Activated CD4-positive, alpha-beta T cell treated with anti-CD3 and anti-CD28 coated beads for 24 hours (primary cell): ENCODE data around the gene VOPP1.

Experiments used
- DNase-seq, 2 donors: peaks; one replicate each; pipeline ENCODE4 v3.0.0-alpha.2; 2020; ENCODE audit warnings: low read depth in 2 of 2

Gene VOPP1

DNA sequence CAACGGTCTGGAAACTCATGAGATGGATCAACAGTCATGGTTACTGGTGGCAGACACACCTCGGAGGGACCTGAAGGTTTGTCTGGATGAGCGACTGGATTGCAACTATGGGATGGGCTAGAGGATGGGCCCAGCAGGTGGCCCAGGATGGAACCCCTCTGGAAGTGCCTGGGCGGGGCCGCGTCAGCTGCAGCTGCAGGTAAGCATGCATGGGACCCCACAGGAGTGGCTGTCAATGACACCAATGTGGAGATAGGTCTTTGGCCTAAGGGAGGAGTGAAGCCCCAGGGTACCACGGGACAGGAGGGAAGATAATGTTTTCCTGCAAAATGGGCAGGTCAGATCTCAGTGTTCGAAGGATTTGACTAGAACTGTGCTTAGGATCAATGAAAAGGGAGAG, 103.8 kb downstream of the VOPP1 start:
- DNase-seq, result no peak

DNA sequence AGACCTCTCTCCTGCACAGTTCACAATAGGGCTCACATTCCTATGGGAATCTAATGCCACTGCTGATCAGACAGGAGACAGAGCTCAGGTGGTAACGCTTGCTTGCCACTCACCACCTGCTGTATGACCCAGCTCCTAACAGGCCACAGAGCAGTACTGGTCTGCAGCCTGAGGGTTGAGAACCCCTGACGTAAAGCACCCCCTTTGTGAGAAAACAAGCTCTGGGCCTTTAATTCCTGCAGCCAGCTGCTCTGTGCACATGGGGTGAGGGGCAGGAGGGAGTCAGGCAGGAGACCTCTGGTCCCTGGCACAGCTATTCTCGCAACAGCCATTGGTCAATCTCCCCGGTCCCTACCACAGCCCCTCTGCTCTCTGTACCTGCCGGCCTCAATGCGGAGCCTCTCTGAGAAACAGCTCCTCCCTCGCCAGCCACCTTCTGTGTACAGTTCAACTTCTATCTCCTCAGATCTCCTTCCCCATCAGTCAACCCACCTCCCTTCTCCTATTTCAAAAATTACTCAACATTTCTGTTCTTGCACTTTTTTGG, 105.2 kb downstream of the VOPP1 start:
- no peak for DNase-seq

DNA sequence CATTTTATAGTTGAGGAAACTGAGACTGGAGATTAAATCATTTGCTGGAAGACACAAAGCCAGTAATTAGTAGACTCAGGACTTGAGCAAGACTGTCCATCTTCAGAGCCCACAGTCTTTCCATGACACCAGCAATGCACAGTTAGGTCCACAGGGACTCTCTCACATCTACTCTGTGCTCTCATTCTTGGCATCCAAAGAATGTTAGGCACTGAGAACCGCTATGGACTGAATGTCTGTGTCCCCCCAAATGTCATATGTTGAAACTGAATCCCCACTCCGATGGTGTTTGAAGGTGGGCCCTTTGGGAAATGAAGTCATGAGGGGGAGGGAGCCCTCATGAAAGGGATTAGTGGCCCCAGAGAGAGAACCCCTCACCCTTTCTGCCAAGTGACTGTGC, 106.6 kb downstream of the VOPP1 start:
- DNase-seq, result no peak

DNA sequence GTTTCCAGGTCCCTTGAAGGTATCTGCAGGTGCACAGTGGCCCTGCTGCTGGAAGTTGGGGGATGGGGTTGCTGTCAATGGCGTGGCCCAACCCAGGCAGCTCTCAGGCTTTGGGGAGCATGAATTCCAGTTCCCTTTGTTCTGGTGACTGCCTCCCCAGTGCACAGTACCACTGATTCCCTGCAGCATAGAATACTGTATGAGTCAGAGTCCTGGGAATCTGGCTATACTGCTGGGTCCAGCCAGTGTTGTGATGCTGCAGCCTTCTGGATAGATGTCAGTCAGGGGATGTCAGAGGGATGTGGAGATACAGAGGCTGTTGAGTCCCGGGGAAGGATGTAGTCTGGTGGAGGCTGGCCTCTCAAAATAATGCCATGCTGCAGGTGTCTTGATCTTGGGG, 107.9 kb downstream of the VOPP1 start:
- no peak for DNase-seq

DNA sequence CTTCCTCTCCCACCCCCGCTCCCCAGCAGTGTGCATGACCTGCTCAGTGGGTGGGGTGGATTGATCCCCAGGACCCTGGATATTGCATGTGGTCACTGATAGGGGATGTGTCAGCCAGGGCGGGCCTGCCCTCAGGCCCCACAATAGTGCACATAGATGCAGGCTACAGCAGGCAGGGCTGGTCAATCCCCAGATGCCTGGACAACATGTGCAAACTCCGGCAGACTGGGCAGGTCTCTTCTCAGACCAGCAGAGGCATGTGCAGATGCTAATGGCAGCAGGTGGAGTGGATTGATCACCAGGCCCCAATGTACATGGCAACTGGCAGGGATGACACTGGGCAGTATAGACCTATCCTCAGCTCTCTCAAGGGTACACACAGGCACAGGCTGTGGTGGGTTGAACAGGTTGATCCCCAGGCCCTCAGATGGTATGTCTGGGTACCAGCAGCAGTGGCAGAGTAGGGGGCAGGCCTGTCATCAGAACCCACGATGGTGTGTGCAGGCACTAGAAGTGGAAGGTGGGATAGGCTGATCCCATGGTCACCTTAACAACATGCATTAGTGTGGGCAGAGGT, 108.5 kb downstream of the VOPP1 start:
- no peak for DNase-seq

DNA sequence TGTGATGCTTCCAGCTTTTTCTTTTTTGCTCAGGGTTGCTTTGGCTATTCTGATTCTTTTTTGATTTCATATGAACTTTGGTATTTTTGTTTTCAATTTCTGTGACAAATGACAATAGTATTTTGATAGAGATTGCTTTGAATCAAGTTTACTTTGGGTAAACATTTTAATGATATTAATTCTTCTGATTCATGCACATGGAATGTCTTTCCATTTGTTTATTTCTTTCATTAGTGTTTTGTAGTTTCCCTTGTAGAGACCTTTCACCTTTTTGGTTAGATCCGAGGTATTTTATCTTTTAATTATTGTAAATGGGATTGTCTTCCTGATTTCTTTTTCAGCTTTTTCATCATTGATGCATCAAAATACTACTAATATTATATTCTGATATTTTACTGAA, 114.0 kb downstream of the VOPP1 start:
- DNase-seq, result no peak

DNA sequence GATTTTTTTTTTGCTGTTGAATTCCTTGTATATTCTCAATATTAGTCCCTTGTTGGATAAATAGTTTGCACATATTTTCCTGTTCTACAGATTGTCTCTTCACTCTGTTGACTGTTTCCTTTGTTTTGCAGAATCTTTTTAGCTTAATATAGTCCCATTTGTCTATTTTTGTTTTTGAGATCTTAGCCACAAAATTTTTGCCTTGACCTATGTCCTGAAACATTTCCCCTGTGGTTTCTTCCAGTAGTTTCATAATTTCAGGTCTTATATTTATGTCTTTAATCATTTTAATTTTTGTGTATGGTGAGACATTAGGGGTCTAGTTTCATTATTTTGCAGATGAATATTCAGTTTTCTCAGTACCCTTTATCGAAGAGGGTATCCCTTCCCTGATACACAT, 114.5 kb downstream of the VOPP1 start:
- DNase-seq, result no peak

DNA sequence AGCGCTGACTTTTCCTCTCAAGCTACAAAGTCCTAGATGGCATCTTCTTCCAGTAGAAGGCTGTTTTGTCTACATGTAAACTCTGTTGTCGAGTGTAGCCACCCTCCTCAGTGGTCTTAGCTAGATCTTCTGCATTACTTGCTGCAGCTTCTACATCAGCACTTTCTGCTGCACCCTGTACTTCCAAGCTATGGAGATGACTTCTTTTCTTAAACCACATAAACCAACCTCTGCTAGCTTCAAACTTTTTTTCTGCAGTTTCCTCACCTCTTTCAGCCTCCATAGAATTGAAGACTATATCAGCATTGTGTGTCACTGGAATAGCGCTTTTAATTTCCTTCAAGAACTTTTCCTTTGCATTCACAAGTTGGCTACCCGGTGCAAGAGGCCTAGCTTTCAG, 119.3 kb downstream of the VOPP1 start:
- no peak for DNase-seq

DNA sequence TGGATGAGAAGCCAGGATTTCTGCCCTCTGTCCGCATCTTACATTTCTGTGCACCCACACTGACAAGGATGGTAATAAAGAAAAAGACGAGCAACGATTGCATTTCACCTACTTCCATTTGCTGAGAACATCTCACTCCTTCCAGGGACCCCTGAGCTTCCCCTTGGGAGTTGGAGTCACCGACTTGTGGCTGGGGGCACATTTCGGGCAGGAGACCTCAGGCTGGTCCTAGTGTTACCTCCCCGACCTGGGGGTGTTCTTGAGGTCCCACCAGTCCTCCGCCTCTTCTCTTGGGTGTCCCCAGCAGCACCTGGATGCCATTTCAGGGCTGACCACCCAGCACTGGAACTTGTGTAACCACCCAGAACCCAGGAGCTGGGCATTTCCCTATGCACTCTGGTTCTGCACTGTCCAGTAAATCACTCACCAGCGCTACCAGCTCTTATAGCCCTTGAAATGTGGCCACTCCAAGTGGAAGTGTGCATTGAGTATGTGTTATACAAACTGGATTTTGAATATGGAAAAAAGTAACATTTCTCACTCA, 122.2 kb downstream of the VOPP1 start:
- no peak for DNase-seq

DNA sequence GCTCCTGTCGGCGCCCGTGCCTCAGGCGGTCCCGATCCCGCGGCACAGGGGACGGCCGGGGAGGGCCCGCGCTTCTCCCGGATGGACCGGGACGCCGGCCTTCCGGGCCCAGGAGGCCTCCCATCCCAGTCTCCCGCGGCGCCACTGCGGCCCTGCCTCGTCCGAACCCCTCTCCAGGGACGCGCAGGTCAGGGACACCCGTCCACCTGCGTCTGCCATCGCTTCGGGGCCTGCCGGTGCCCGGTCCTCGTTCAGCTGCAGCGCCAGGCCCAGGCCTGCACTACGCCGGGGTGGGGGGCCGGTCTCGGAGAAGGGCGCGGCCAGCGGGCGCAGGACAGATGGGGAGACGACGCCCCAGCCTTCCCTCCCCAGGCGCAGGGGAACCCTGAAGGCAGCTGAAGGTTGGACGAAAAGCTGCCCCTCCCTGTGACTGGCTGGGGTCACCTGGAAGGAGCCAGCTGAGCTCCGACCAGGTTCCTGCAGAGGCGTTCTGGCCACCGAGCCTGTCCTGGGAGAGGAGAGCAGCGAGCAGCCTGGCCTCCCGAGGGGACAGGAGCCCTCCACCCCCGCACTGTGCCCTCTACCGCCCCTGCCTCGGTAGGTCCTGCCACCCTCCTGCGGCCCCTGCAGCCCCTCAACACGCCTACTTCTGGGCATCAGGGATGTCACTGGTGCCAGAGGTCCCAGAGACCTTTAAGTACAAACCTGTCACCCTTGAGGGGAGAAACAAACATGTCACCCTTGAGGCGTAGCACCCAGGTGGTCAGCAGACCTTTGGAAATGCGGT, 122.9 kb downstream of the VOPP1 start:
- no peak for DNase-seq

DNA sequence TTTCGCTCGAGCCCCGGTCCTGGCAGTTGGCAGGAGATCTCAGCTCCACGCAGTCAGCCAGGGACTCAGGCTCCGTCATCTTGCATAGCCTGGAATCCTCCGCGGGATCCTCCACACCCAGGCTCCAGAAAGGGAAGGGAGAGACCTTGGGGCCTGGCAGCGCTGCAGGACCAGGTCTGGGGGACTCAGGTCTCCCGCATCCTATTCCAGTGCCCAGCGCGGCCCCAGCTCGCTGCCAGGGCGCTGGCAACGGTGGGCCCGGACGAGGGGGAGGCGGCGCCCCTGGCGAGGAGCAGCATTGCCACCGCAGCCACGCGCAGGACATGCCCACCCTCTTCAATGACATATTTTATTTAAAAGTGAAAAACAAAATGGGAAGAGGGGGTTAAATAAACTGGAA, 123.8 kb downstream of the VOPP1 start:
- DNase-seq, result no peak

DNA sequence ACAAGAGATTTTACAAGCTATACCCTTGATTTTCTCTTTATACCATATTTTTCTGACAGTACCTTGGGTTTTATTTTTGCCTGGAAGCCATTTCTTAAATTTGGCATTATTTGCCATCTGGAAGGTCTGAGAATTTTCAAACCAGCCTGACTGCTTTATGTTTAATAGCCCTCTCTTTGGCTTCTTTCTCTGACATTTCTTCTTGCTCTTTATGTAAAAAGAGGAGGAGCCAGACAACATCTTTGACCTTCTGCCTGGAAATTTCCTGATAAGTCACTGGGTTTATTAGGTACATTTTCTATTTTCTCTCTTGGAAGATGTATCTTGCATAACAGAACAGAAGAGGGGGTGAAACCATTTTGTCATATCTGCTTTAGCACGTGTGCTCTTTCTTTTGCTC, 127.5 kb downstream of the VOPP1 start:
- no peak for DNase-seq

DNA sequence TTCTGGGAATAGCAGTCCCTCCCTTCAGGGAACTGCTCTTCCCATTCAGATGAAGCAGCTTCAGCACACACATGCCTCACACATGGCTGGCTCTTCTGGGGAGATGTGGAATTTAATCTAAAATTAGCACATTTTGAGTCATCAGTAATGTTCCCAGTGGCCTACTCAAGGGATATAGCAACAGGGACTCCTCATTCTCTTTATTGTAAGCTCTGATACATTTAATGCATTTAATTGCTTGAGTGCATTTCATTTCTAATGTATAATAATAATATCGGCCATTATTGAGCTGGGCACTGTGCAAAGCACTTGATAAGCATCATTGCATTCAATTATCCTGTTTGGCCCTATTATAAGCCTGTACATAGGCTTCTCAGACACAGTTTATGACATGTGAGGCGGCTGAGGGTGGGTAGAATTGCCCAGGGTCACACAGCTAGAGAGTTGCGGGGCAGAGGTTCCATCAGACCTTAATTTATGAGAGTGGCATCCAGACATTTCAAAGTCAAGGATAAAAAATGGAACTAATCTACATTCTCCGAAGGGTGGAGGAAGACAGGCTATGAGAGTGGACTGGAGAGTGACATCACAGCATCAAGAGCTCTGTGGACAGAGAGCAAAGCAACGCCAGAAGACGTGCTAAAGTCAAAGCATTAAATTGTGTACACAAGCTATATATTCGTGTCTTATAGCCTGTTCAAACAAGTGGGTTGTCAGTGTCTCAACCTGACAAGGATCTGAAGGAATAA, 130.4 kb downstream of the VOPP1 start:
- no peak for DNase-seq

DNA sequence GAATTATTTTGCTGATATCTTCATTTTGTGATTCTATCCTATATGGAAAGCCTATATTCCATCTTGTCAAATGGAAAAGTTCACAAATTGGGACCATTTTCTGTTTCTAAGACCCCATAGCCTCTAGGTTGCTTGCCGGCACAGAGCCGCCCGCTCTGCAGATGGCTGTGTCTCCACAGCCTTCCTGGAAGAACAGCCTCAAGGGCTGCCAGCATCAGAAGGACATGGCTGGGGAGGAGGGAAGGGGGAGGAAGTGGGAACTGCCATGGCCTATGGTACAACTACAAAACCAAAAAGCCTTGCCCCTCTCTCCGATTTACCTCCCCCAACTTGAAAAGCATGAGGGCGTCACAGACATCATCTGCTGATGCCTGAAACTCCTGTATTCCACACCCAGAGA, 131.3 kb downstream of the VOPP1 start:
- DNase-seq, result no peak

DNA sequence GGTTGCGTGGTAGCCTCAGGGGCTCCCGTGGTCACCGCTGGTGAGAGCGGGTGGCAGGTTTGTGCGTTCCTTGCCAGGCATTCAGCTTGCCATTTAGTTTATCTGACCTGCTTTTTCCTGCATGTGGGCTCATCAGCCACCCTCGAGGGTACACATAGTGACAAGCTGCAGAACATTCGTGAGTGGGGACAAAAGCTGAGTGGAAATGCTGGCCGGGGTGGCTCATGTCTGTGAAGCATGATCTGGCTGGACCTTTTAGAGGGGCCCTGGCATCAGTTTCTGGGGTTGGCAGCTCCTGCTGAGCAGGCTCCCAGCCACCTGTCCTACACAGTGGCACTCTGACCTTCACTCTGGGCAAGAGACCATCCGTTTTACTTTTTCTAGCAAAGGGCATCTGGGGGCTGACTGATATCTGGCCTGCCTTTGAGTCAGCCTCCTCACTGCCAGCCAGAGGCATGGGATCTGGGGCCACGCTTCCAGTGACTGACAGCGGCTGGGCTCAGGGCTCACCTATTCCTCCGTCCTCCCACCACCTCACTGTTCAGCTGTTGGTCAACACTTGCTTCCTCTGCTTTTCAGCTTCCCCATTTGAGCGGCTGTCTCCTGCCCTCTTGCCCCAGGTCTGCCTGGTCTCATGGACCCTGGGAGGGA, 132.1 kb downstream of the VOPP1 start:
- DNase-seq, result no peak

DNA sequence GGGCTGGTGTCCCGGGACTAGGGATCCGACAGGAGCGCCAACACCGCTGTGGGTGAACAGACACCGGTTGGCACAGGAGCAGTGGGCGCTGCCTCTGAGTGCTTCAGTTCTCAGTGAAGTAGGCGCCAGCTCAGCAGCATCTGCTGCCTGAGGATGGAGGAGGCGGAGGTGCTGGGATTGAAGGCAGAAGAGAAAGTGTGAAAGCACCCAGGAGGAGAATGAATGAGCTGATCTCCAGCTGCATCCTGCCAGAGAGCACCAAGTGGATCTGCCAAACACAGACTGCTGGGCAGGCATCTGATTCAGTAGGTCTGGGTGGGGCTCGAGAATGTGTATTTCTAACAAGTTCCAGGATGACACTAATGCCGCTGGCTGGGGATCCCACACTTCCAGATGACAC, 132.7 kb downstream of the VOPP1 start:
- no peak for DNase-seq

DNA sequence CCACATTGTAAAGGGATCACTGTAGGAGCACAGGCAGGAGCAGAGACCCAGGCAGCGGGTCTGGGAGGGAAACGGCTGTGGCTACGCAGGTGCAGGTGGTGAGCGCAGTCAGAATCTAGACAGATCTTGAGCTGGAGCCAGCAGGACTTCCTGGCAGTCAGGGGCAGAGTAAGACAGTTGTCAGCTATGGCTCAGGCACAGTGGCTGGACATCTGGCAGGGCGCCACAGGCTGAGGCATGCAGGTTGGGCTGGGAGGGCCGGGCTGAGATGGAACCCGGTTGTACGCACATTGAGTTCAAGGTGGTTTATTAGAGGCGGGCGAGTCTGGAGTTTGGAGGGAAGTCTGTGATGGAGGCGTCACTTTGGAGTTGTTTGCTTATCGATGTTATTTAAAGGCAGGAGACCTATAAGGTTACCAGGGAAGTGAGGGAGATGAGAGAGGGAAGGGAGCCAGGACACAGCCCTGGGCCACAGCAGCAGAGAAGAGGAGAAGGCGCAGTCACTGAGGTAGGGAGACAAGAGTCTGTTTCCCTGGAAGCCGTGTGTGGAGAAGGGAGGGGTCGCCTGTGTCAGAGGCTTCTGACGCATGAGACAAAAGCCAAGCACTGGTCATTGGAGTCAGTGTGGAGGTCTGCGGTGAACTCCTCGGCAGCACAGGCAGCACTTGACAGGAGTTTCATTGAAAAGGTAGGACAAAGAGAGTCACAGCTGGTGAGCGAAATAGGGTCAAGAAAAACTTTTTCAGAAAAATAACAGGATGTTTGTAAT, 133.4 kb downstream of the VOPP1 start:
- DNase-seq, result no peak

DNA sequence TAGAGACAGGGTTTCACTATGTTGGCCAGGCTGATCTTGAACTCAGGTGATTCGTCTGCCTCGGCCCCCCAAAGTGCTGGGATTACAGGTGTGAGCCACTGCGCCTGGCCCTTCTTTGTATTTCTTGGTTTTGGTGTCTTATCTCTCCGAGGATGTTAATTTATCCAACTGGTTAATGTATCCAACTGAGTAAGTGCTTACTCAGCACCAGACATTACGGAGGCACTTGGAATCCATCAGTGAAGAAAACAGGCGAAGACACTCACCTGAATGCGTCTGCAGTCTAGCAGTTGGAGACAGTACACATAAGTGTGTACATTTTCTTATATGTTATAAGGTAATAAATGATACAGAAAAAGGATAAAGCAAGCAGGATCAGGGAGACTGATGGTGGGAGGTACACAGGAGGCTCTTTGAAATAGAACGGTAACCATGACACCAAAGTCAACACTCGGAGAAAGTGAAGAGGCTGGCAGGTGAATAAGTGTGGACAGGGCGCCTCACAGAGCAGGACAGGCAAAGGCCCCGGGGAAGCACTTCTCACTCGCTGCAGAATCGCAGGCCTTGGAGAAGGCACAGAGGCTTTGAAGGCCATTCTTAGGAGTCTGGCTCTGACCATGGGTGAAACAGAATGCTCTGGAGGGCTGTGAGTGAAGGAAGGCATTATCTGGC, 134.1 kb downstream of the VOPP1 start:
- DNase-seq, result no peak

DNA sequence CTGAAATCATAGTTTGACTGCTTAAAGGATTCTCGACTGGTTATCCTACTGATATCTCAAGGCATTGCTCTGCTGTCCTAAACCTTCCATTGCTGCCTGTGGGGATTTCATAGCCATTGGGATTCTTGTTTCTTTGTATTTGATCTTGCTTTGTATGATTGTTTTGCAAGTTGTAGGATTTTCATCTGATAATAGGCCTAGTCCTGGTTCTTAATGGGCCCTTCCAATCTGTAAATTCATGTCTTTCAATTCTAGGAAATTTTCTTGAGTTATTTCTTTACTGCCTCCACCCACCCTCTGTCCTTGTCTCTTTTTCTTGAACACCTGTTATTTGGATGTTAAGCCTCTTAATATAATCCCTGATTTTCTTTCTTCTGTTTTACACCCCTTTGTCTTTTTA, 134.9 kb downstream of the VOPP1 start:
- DNase-seq, result no peak

DNA sequence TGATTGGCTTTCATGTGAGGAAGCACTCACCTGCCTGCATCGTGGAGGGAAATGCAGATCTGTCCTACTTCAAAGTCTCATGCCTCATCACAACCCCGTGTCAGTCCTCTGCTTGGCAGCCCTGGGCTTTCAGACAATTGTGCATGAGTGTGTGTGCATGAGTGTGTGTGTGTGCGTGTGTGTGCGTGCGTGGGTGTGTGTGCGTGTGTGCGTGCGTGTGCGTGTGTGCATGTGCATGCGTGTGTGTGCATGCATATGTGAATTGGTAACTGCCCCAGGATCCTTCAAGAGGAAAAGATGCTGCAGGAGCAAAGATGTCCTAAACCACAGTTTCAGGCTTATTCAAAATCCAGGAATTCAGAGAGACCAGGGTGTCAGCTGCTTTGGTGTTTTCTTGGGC, 135.8 kb downstream of the VOPP1 start:
- no peak for DNase-seq

DNA sequence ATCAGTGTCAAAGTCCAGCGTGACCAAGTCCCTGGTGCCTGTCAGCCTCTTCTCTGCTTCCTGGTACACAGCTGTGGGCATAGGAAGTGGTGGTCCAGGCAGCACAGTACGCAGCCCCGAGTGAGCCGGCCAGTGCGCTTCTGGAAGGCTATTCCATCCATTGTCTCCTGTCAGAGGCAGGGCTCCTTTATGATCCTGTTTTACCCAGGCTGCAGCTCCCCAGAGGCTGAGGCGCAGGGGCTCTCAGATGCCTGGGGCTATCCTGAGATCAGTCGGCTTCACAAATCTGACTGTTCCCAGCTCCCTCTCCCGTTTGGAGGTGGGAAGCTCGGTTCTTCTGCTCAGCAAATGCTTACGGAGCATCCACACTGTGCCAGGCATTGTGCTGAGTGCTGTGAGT, 136.8 kb downstream of the VOPP1 start:
- DNase-seq, result no peak
